IMR-90 (cell line): ENCODE data around the gene FBXL7. TPM values are rescaled to one million over a fixed set of nuclear protein-coding genes. Genes with fewer than 3 reads are reported as not detected.

ENCODE experiments used
- ATAC-seq: fragments of 200-7000 bp; cut with Tn5 transposase; 2 replicates; pipeline ENCODE4 v1.9.1; 2020; ENCODE audit warnings: low read depth, mild to moderate bottlenecking, moderate library complexity
- BruUV-seq: library from RNA; stranded (reverse); fragments of 400-500 nt; replicated peaks from 2 replicates; lab custom pipeline; 2021; lab: Mats Ljungman, UMichigan
- CTCF ChIA-PET: fragments of 300-600 bp; formaldehyde crosslinking; extraction: SDS; loops from one replicate; lab custom pipeline; 2021; ENCODE audit warnings: antibody characterized with exemption; lab: Yijun Ruan, JAX
- POLR2A ChIA-PET: fragments of 300-600 bp; sonication (Branson Sonifier 250); formaldehyde crosslinking; loops from one replicate; lab custom pipeline; 2022; ENCODE audit warnings: antibody characterized with exemption; ENCODE audit not compliant: unreplicated experiment; lab: Charles Lee
- DNase-seq: peaks from one replicate; pipeline ENCODE4 v3.0.0; 2013
- H2AFZ ChIP-seq: replicated peaks from 2 replicates; pipeline ENCODE3; 2013; ENCODE audit warnings: low read length, mild to moderate bottlenecking; ENCODE audit not compliant: poor library complexity
- H2AK5ac ChIP-seq: 2 replicates; pipeline ENCODE4 v1.6.1; 2013; ENCODE audit warnings: low read depth, low read length, inconsistent platforms
- H2AK9ac ChIP-seq: replicated peaks from 2 replicates; pipeline ENCODE3; 2013; ENCODE audit warnings: mild to moderate bottlenecking, low read depth, low read length, moderate library complexity; ENCODE audit not compliant: poor library complexity
- H2BK120ac ChIP-seq: 2 replicates; pipeline ENCODE4 v1.6.1; 2013; ENCODE audit warnings: low read depth, low read length, inconsistent platforms
- H2BK15ac ChIP-seq: 3 replicates; pipeline ENCODE4 v1.6.1; 2013; ENCODE audit warnings: low read depth, low read length, inconsistent platforms
- H2BK20ac ChIP-seq: 2 replicates; pipeline ENCODE4 v1.6.1; 2013; ENCODE audit warnings: low read depth, mild to moderate bottlenecking, inconsistent platforms, low read length, moderate library complexity
- H2BK5ac ChIP-seq: 2 replicates; pipeline ENCODE4 v1.6.1; 2013; ENCODE audit warnings: mild to moderate bottlenecking, low read depth, low read length, inconsistent platforms; ENCODE audit not compliant: poor library complexity, severe bottlenecking
- H3K14ac ChIP-seq: replicated peaks from 2 replicates; pipeline ENCODE4 v1.6.1; 2013; ENCODE audit warnings: low read depth, low read length, inconsistent platforms
- H3K18ac ChIP-seq: 2 replicates; pipeline ENCODE4 v1.6.1; 2013; ENCODE audit warnings: low read depth, low read length, control low read depth
- H3K23ac ChIP-seq: 2 replicates; pipeline ENCODE4 v1.6.1; 2013; ENCODE audit warnings: low read depth, low read length, inconsistent platforms
- H3K27ac ChIP-seq: 2 replicates; pipeline ENCODE4 v1.5.1; 2013; ENCODE audit warnings: mild to moderate bottlenecking, control low read depth, low read length; ENCODE audit not compliant: insufficient read depth
- H3K27me3 ChIP-seq: 2 replicates; pipeline ENCODE4 v1.6.1; 2013; ENCODE audit warnings: low read length; ENCODE audit not compliant: control insufficient read depth, insufficient read depth
- H3K36me3 ChIP-seq: 2 replicates; pipeline ENCODE4 v1.6.1; 2013; ENCODE audit warnings: low read length, mixed read lengths; ENCODE audit not compliant: control insufficient read depth, insufficient read depth
- H3K4ac ChIP-seq: 2 replicates; pipeline ENCODE4 v1.6.1; 2013; ENCODE audit warnings: low read depth, low read length, inconsistent platforms
- H3K4me1 ChIP-seq: 2 replicates; pipeline ENCODE4 v1.6.1; 2013; ENCODE audit warnings: low read length, mixed read lengths; ENCODE audit not compliant: control insufficient read depth, insufficient read depth
- H3K4me2 ChIP-seq: 2 replicates; pipeline ENCODE4 v1.6.1; 2013; ENCODE audit warnings: low read depth, mild to moderate bottlenecking, control low read depth, low read length, moderate library complexity
- H3K4me3 ChIP-seq: 2 replicates; pipeline ENCODE4 v1.5.1; 2013; ENCODE audit warnings: low read depth, mild to moderate bottlenecking, control low read depth, low read length, moderate library complexity; ENCODE audit not compliant: insufficient read depth
- H3K56ac ChIP-seq: 2 replicates; pipeline ENCODE4 v1.6.1; 2013; ENCODE audit warnings: low read length, inconsistent platforms; ENCODE audit not compliant: insufficient read depth; ENCODE audit errors: extremely low read depth
- H3K79me1 ChIP-seq, 2 experiments: 2 replicates each; pipeline ENCODE4 v1.6.1; 2013; ENCODE audit warnings: low read length in 2 of 2, inconsistent platforms in 1 of 2, low read depth in 1 of 2
- H3K9ac ChIP-seq: 2 replicates; pipeline ENCODE4 v1.6.1; 2013; ENCODE audit warnings: low read depth, low read length, control low read depth
- H3K9me1 ChIP-seq: 2 replicates; pipeline ENCODE4 v1.6.1; 2013; ENCODE audit warnings: low read length, inconsistent platforms; ENCODE audit not compliant: insufficient read depth
- H3K9me3 ChIP-seq: 2 replicates; pipeline ENCODE4 v1.6.1; 2013; ENCODE audit warnings: low read length; ENCODE audit not compliant: control insufficient read depth, insufficient read depth
- H4K20me1 ChIP-seq: 2 replicates; pipeline ENCODE4 v1.6.1; 2013; ENCODE audit warnings: low read length, inconsistent platforms; ENCODE audit not compliant: insufficient read depth
- H4K5ac ChIP-seq: 2 replicates; pipeline ENCODE4 v1.6.1; 2013; ENCODE audit warnings: mild to moderate bottlenecking, low read depth, low read length, control low read depth
- H4K8ac ChIP-seq, 2 experiments: 2 replicates each; pipeline ENCODE4 v1.6.1; 2013; ENCODE audit warnings: low read depth in 2 of 2, low read length in 2 of 2, control low read depth in 1 of 2, inconsistent platforms in 1 of 2
- H4K91ac ChIP-seq: 2 replicates; pipeline ENCODE4 v1.6.1; 2013; ENCODE audit warnings: low read depth, low read length, inconsistent platforms; ENCODE audit not compliant: insufficient read depth
- CHD1 ChIP-seq: IDR thresholded peaks from 2 replicates; pipeline ENCODE4 v1.6.1; 2012; ENCODE audit warnings: low read depth, low read length, improper control_type of control experiment
- MAFK ChIP-seq: IDR thresholded peaks from 2 replicates; pipeline ENCODE4 v1.6.1; 2012; ENCODE audit warnings: low read depth, low read length, improper control_type of control experiment
- MAZ ChIP-seq: IDR thresholded peaks from 2 replicates; pipeline ENCODE4 v1.6.1; 2012; ENCODE audit warnings: low read depth, mild to moderate bottlenecking, low read length, improper control_type of control experiment, moderate library complexity, borderline replicate concordance
- NFE2L2 ChIP-seq: fragments of 150-350 bp; IDR thresholded peaks from 2 replicates; pipeline ENCODE4 v1.6.1; 2016; ENCODE audit warnings: low read depth, mild to moderate bottlenecking, low read length
- POLR2A ChIP-seq: IDR thresholded peaks from 2 replicates; pipeline ENCODE4 v1.6.1; 2012; ENCODE audit warnings: mild to moderate bottlenecking, low read depth, low read length
- RAD21 ChIP-seq: IDR thresholded peaks from 2 replicates; pipeline ENCODE4 v1.6.1; 2012; ENCODE audit warnings: low read length, improper control_type of control experiment
- RFX5 ChIP-seq: IDR thresholded peaks from 2 replicates; pipeline ENCODE4 v1.8.0; 2012; ENCODE audit warnings: low read depth, mild to moderate bottlenecking, low read length, moderate library complexity
- WGBS, 2 experiments: methylation state at CpG; one replicate each; pipeline versions ENCODE4 v1.1.5 to v1.1.7; 2013; ENCODE audit warnings: missing lambda C conversion rate in 2 of 2; ENCODE audit not compliant: insufficient read length in 1 of 2; ENCODE audit errors: extremely low coverage in 2 of 2; 5-methylcytosine and 5-hydroxymethylcytosine counted together
- dilution Hi-C: fragments of 300-500 bp; cut with HindIII; formaldehyde crosslinking; loops from one replicate; pipeline ENCODE4 v1.14.3; 2018; ENCODE audit warnings: low sequenced_read_pairs; ENCODE audit not compliant: unreplicated experiment
- in situ Hi-C: fragments of 300-500 bp; cut with MboI; formaldehyde crosslinking; loops from 3 replicates; pipeline ENCODE4 v1.14.3; 2019; ENCODE audit warnings: low sequenced_read_pairs, inconsistent platforms, mixed read lengths
- intact Hi-C: fragments of 100-400 bp; cut with micrococcal nuclease; formaldehyde crosslinking; loops from 2 replicates; pipeline ENCODE4 v1.10.0; 2022
- polyA plus RNA-seq, 3 experiments: library from polyadenylated mRNA; depleted of rRNA; stranded (reverse); fragments of >200 nt; gene quantifications; 2 replicates each; pipeline ENCODE4 v1.2.3, GENCODE V29; 2012; ENCODE audit warnings: low replicate concordance in 1 of 3
- total RNA-seq: library from RNA; depleted of rRNA; stranded (reverse); fragments of >200 nt; gene quantifications from 2 replicates; pipeline ENCODE4 v1.2.3, GENCODE V29; 2012
- TF ChIP-seq, protein P1 (sequence below): conservative IDR thresholded peaks from 2 replicates; pipeline ENCODE4 v1.5.1; 2012; ENCODE audit warnings: mild to moderate bottlenecking, low read depth, low read length, improper control_type of control experiment

FBXL7 gene
- total and polyA plus RNA-seq, 2 of the 4 experiments (the other 2 are of a cell fraction), result 4.1 to 10.2 TPM

DNA sequence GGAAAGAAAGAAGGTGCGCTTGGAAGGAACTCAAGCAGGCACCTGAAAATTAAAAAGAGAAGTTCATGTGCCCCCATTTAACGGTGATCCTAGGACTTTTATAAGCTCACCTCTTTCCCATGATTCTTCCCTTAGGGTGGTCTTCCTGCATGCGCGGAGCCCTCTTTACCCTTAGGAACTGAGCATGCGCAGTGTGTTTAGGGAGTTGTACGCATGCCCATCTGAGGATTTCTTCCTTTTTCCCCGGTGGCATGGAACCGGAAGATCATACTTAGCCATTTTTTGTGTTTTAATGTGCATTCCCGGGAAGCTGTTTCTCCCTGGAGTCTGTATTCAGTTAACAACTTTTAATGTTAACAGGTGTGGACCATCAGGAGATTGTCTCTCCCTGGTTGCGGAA is 119.0 kb downstream of the FBXL7 start:
- Histone ChIP-seq H2BK5ac (no peak overlapping the region), H3K9me1 (peaks cover 3% of the 10 kb centered on the region; the same call in 1 of the 2 replicates), H2BK20ac (no peak overlapping the region), H3K27me3 (no peaks in the 10 kb centered on the region), H2BK120ac (no peak overlapping the region), H3K18ac (no peak overlapping the region), H3K9me3 (no peaks in the 10 kb centered on the region), H3K4me2 (no peak overlapping the region), H4K20me1 (peaks cover 3% of the 10 kb centered on the region; the same call in 1 of the 2 replicates), H3K4me3 (no peak overlapping the region), H4K8ac (no peak overlapping the region), H2AK5ac (no peak overlapping the region), H3K4me1 (peaks cover 4% of the 10 kb centered on the region; the same call in 1 of the 2 replicates), H2AFZ (no peak overlapping the region), H3K79me1 (peaks cover 13% of the 10 kb centered on the region in 2 experiments; a peak in 2 of 4 replicates), H3K27ac (no peak overlapping the region), H4K91ac (no peak overlapping the region), H3K23ac (no peak overlapping the region), H4K5ac (no peak overlapping the region), H3K36me3 (no peaks in the 10 kb centered on the region), H3K9ac (no peak overlapping the region), H2BK15ac (no peak overlapping the region), H3K14ac (no peak overlapping the region), H3K4ac (no peak overlapping the region), H2AK9ac (no peak overlapping the region), H3K56ac (no peak overlapping the region)
- BruUV-seq, result no TSS peak
- in situ Hi-C loops, result no loop called here
- DNase-seq (no peak), ATAC-seq (no peak)
- TF ChIP-seq CHD1, result no peak
- TF ChIP-seq MAZ, result no peak
- no peak for TF ChIP-seq MAFK
- TF ChIP-seq POLR2A, result no peak
- TF ChIP-seq NFE2L2, result no peak
- no peak for TF ChIP-seq RAD21
- TF ChIP-seq, protein P1, sequence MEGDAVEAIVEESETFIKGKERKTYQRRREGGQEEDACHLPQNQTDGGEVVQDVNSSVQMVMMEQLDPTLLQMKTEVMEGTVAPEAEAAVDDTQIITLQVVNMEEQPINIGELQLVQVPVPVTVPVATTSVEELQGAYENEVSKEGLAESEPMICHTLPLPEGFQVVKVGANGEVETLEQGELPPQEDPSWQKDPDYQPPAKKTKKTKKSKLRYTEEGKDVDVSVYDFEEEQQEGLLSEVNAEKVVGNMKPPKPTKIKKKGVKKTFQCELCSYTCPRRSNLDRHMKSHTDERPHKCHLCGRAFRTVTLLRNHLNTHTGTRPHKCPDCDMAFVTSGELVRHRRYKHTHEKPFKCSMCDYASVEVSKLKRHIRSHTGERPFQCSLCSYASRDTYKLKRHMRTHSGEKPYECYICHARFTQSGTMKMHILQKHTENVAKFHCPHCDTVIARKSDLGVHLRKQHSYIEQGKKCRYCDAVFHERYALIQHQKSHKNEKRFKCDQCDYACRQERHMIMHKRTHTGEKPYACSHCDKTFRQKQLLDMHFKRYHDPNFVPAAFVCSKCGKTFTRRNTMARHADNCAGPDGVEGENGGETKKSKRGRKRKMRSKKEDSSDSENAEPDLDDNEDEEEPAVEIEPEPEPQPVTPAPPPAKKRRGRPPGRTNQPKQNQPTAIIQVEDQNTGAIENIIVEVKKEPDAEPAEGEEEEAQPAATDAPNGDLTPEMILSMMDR, result no peak
- no peak for TF ChIP-seq RFX5
- CTCF ChIA-PET, result no interaction called here
- no CpG with 5 or more reads among the region's 10 CpGs for WGBS, 2 experiments
- intact Hi-C loops, result no loop called here
- dilution Hi-C loops, result no loop called here
- POLR2A ChIA-PET, result no interaction called here
